ENCODE measurements around the gene NBEAL2. TPM values are rescaled to one million over a fixed set of nuclear protein-coding genes. Genes with fewer than 3 reads are reported as not detected.
A peak's percentile ranks its signal among the peaks of the same experiment; 100 is the strongest.

Gene NBEAL2
- total and polyA plus RNA-seq, 10 of the 15 experiments (the other 5 are each of a cell fraction or from before 2014, with no cell fraction given), result 0.07 to 127 (median 29.4) TPM

GRCh38 chr3:46960081-46960701 is 19.3 kb upstream of the NBEAL2 start:
- ChIA-PET CTCF (interaction anchor here (0.8 to 5.4 kb wide), 5 partner anchors 7 to 49 kb away, joined by 3 to 31 read pairs (median 3); no protein-coding TSS in a partner anchor), POLR2A (interaction anchor here (0.6 to 3.3 kb wide), 7 partner anchors 10 to 151 kb away, joined by 4 to 21 read pairs (median 19); partner anchors contain the start of gene NBEAL2), SMC1A (ENCODE audit: uncharacterized antibody, unreplicated experiment) (interaction anchor here (0.6 to 17.2 kb wide), 9 partner anchors 9 to 1304 kb away, joined by 3 to 298 read pairs (median 9); no protein-coding TSS in a partner anchor), RAD21 (ENCODE audit: unreplicated experiment) (interaction anchor here (0.9 to 4.9 kb wide), 6 partner anchors 11 to 34 kb away, joined by 3 to 38 read pairs (median 4); partner anchors contain the start of gene NBEAL2)
- DNase-seq (ENCODE audit: low read depth, low spot score), result no peak
- peaks cover 55% of the 10 kb centered on the region for H3K4me1 ChIP-seq (ENCODE audit: control insufficient read depth, insufficient read depth, low read length)
- ATAC-seq, result peak; percentile 65
- peaks cover 3% of the 10 kb centered on the region; the same call in 2 of the 3 replicates for H3K9me3 ChIP-seq (replicated peaks; ENCODE audit: control insufficient read depth, insufficient read depth, low read length)
- no peak overlapping the region for H2AFZ ChIP-seq (ENCODE audit: control insufficient read depth, low read depth, low read length)
- H3K9ac ChIP-seq (ENCODE audit: control insufficient read depth, insufficient read depth, low read length), result 0 out of 2 replicates have a peak overlapping the region, but pooled peaks have one; percentile 9
- 57% methylated on average over 4 of the region's 4 CpGs for WGBS (ENCODE audit: insufficient coverage, insufficient replicate concordance, low lambda C conversion rate, missing lambda C conversion rate)
- H3K4me2 ChIP-seq (ENCODE audit: control insufficient read depth, insufficient read depth), result peak overlapping the region; percentile 34; the same call in 1 of the 2 replicates
- H3K36me3 ChIP-seq (ENCODE audit: control insufficient read depth in 2 of 2, insufficient read depth in 2 of 2, low read length in 1 of 2), result peaks cover 7 to 12% of the 10 kb centered on the region in 2 experiments; a peak in 3 of 4 replicates
- FAIRE-seq, result no peak
- no peak overlapping the region for H3K4me3 ChIP-seq
- H4K20me1 ChIP-seq (ENCODE audit: control insufficient read depth, insufficient read depth), result peaks cover 6% of the 10 kb centered on the region
- in situ Hi-C loops (cut with MboI), result no loop called here
- intact Hi-C loops (cut with micrococcal nuclease; ENCODE audit: unreplicated experiment), result no loop called here
- H3K27me3 ChIP-seq (replicated peaks in 1 of 2; ENCODE audit: control insufficient read depth in 2 of 2, insufficient read depth in 2 of 2, low read length in 1 of 2), result no peaks in the 10 kb centered on the region
- H3K79me2 ChIP-seq (ENCODE audit: control insufficient read depth, insufficient read depth, low read length), result peaks cover 81% of the 10 kb centered on the region
- no TSS peak for BruUV-seq (replicated peaks)
- H3K27ac ChIP-seq (ENCODE audit: control insufficient read depth, insufficient read depth), result peak overlapping the region; percentile 38
- peak; percentile 19; the same call in 1 of the 2 replicates for TF ChIP-seq BCL11A (IDR thresholded peaks at IDR 0.05; ENCODE audit: low read depth, low read length)
- 0 out of 2 replicates have a peak, but pooled peaks have one; percentile 16 for TF ChIP-seq ATF7 (IDR thresholded peaks at IDR 0.05; ENCODE audit: low read depth)
- no peak for TF ChIP-seq CREM (IDR thresholded peaks at IDR 0.05; ENCODE audit: low read depth)
- TF ChIP-seq SPI1 (IDR thresholded peaks at IDR 0.05; ENCODE audit: borderline replicate concordance, insufficient read depth, low read depth, low read length), result peak; percentile 58; the same call in 1 of the 2 replicates
- 0 out of 2 replicates have a peak, but pooled peaks have one; percentile 29 for TF ChIP-seq ZNF687 (IDR thresholded peaks at IDR 0.05)
- no peak for TF ChIP-seq SREBF2 (IDR thresholded peaks at IDR 0.05; ENCODE audit: low read length)
- TF ChIP-seq RELB (IDR thresholded peaks at IDR 0.05; ENCODE audit: low read depth), result peak; percentile 22; the same call in 1 of the 2 replicates
- peak; percentile 30 to 48; a peak in 2 of 4 replicates for TF ChIP-seq IKZF2 (IDR thresholded peaks at IDR 0.05)
- TF ChIP-seq IKZF1 (conservative IDR thresholded peaks at IDR 0.05), result peak; percentile 70
- 0 out of 2 replicates have a peak, but pooled peaks have one; percentile 2 for TF ChIP-seq MLLT1 (IDR thresholded peaks at IDR 0.05)
- peak; percentile 28; the same call in 1 of the 2 replicates for TF ChIP-seq RUNX3 (IDR thresholded peaks at IDR 0.05; ENCODE audit: low read length)
- no peak for TF ChIP-seq ZBED1 (IDR thresholded peaks at IDR 0.05; ENCODE audit: borderline replicate concordance)
- TF ChIP-seq SRF (IDR thresholded peaks at IDR 0.05; ENCODE audit: low read depth in 2 of 2, low read length in 2 of 2), result no peak
- peak in 1 of 2 experiments; percentile 41; a peak in 1 of 4 replicates for TF ChIP-seq ETV6 (conservative IDR thresholded peaks at IDR 0.05 in 1 of 2, IDR thresholded peaks at IDR 0.05 in 1 of 2; ENCODE audit: borderline replicate concordance in 1 of 2, low read depth in 1 of 2)

All from GM12878 (cell line).